Gastroesophageal sphincter (tissue), 3 donors: ENCODE data around the gene MACROH2A2.

Experiments
- EP300 ChIP-seq: sonication (generic); formaldehyde crosslinking; IDR thresholded peaks from one replicate; pipeline ENCODE4 v1.6.1; 2017; ENCODE audit warnings: antibody characterized with exemption, mild to moderate bottlenecking
- POLR2A ChIP-seq, 2 donors: fragments of 450-650 bp; IDR thresholded peaks; one replicate each; pipeline ENCODE4 v1.6.1; 2017; ENCODE audit warnings: antibody characterized with exemption in 2 of 2, mild to moderate bottlenecking in 2 of 2, moderate library complexity in 1 of 2
- POLR2AphosphoS5 ChIP-seq: sonication (generic); formaldehyde crosslinking; IDR thresholded peaks from one replicate; pipeline ENCODE4 v1.6.1; 2017; ENCODE audit warnings: antibody characterized with exemption
- TF ChIP-seq, protein P1 (sequence below), 4 experiments: fragments of 200-600 bp in 2 of 4; fragments of 450-650 bp in 2 of 4; sonication (generic) in 1 of 4; IDR thresholded peaks; one replicate each; pipeline ENCODE4 v1.5.1; 2017 to 2019; ENCODE audit warnings: antibody characterized with exemption in 4 of 4, mild to moderate bottlenecking in 2 of 4, moderate library complexity in 2 of 4

- no peak for TF ChIP-seq EP300
- TF ChIP-seq, protein P1, sequence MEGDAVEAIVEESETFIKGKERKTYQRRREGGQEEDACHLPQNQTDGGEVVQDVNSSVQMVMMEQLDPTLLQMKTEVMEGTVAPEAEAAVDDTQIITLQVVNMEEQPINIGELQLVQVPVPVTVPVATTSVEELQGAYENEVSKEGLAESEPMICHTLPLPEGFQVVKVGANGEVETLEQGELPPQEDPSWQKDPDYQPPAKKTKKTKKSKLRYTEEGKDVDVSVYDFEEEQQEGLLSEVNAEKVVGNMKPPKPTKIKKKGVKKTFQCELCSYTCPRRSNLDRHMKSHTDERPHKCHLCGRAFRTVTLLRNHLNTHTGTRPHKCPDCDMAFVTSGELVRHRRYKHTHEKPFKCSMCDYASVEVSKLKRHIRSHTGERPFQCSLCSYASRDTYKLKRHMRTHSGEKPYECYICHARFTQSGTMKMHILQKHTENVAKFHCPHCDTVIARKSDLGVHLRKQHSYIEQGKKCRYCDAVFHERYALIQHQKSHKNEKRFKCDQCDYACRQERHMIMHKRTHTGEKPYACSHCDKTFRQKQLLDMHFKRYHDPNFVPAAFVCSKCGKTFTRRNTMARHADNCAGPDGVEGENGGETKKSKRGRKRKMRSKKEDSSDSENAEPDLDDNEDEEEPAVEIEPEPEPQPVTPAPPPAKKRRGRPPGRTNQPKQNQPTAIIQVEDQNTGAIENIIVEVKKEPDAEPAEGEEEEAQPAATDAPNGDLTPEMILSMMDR (IDR thresholded peaks at IDR 0.05), result no peak
- TF ChIP-seq POLR2A (IDR thresholded peaks at IDR 0.05), result no peak
- no peak for TF ChIP-seq POLR2AphosphoS5
Observed at GRCh38 chr10:70074165-70074564, 21.5 kb downstream of the MACROH2A2 start.
